GM19463 (cell line): Measurements from ENCODE around the gene IGF1R.

Source experiments
- ATAC-seq: cut with Tn5 transposase; IDR thresholded peaks from one replicate; pipeline ENCODE4 v1.9.1; 2021; ENCODE audit warnings: mild to moderate bottlenecking, moderate library complexity; ENCODE audit not compliant: unreplicated experiment

The IGF1R gene

DNA sequence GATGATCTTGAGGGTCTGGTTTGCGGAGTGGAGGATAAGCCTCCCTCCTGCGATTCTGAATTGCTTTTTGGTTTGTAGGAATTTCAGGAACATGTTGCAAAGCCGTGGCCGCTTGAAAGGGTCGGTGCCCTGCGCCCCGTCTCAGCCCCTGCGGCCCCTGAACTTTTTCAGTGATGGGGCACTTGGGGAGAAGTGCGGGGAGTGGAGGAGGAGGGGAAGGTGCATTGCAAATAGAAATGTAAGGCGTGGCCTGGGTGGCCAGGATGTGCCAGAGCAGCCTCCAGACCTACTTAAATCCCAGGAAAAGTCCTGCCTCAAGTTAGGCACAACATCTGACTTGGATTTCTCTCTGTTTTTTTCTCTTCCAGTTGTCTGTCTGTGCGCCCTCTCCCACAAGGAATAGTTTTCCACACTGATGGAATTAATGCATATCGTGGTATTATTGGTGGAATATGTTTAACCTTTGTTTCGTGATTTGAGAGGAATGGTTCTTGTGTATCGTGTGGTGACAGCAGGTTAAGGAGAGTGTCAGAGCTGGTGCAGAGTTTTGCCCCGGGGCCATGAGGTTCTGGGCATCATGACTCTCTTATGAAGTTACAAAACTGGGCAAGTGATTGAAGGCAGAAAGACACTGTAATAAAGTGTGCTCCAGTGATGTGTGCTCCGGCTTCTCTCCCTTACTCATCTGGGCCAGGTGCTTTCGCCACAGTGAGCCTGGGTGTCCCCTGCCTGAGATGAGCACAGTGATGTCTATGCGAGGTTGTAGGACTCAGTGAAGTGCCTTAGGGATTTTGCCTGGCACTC, 205.5 kb downstream of the IGF1R start:
- no peak for ATAC-seq

GRCh38 chr15:98854496-98854895, 206.2 kb downstream of the IGF1R start:
- no peak for ATAC-seq

- ATAC-seq, result no peak
Observed at GRCh38 chr15:98855067-98855814, 206.9 kb downstream of the IGF1R start.

GRCh38 chr15:98855815-98856531, 207.6 kb downstream of the IGF1R start:
- no peak for ATAC-seq

DNA sequence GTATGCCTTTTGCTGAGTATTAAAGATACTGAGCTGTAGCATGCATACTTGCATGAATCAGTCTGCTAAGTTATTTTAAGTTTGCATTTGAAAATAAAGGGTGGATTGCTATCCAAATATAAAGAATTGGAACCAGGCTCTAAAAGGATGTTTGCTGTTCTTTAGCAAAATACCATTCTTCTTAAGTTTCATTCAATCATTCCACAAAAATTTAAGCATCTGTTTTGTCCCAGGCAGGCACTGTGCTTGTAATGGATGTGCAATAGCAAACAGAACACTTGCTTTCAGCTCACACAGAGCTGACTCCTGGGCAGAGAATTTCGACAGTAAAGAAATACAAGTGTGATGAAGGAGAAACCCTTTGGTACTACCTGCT, 208.2 kb downstream of the IGF1R start:
- ATAC-seq, result no peak

DNA sequence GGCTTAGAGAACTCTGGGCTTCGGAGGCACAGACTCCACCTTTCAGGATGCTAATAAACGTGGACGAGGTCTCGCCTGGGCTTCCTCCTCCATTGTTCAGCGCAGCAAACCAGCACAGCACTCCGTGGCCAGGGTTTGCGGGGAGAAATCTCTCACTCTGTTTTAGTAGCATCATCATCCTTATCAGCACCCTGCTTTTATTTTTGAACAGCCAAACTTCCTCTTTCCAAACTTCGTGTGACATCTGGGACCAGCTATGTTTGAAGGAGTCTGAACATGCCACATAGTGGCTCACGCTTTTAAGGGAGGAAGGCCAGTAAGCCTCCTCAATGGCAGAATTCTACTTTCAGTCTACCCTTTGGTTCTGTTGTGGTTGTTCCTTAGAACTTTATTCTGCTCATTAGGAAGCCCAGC, 210.3 kb downstream of the IGF1R start:
- no peak for ATAC-seq

GRCh38 chr15:98859149-98859548, 210.8 kb downstream of the IGF1R start:
- no peak for ATAC-seq

GRCh38 chr15:98860281-98861041, 212.1 kb downstream of the IGF1R start:
- ATAC-seq, result no peak

DNA sequence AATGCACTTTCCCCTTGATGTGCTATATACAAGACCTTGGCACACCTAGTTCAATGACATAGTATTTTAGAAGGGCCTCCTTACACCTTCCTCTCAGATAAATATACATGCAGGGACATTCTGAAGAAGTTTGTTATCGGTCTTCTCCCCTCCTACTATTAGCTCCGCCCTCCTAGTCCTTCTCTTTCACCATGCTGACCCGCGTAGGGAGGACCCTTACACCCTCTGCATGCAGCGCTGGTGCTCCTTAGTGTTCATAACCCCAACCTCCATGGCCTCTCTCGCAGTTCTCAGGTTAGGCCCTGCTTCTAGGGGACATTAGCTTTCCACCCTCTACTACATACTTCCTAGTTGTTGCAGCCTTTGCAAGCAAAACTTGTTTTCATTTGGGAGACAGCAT, 212.8 kb downstream of the IGF1R start:
- ATAC-seq, result no peak

DNA sequence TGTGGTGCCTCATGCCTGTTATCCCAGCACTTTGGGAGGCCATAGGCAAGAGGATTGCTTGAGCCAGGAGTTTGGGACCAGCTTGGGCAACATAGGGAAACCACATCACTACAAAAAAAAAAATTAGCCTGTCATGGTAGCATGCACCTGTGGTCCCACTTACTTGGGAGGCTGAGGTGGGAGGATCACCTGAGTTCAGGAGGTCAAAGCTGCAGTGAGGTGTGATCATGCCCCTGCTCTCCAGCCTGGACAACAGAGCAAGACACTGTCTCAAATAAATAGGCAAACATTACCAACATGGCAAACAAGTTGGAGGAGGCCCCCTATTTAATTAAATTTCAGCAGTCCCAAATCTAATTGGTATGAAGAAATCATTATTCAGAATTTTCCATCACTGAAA, 215.6 kb downstream of the IGF1R start:
- ATAC-seq, result no peak

DNA sequence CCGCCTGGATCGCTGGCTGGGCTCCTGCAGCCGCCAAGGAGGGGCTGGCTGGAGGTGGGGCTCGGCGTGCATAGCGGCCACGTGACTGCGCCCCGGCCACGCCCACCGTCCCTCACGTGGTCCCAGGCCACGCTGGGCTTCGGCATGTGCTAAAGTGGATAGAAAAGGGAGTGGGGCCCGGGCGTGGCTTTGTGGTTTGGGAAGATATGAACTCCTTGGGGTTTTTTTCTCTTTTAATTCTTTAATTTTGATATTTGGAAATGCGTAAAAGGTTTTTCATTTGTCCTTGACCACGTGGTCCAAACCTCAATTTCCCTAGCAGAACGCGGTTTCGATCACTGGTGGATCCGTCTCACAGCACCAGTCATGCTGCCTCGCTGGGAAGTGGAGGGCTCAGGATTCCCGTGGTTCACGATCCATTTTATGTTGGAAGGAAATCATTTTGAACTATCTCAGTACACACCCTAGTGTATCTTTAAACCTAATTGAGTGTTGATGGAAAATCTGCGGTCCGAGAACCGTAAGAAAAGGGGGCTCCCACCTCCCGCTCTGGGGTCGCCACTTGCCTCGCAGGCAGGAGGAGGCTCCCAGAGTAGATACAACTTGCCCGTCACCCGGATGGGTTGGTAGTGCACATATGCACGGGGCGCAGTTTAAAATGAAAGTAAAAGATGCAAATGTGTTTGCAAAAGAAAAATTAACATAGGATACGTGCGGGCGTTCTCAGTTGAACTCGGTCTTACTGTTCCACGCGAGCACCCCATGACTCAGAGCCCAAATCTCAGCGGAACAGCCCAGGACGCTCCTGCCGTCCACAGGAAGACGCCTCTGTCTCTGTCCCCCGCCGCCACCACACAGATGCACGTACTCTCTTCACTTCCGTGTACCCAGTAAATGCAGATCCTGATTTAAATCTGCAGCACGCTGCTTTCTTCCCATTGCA, 217.3 kb downstream of the IGF1R start:
- ATAC-seq, result peak; percentile 92

- no peak for ATAC-seq
Observed at GRCh38 chr15:98866511-98866910, 218.2 kb downstream of the IGF1R start.

DNA sequence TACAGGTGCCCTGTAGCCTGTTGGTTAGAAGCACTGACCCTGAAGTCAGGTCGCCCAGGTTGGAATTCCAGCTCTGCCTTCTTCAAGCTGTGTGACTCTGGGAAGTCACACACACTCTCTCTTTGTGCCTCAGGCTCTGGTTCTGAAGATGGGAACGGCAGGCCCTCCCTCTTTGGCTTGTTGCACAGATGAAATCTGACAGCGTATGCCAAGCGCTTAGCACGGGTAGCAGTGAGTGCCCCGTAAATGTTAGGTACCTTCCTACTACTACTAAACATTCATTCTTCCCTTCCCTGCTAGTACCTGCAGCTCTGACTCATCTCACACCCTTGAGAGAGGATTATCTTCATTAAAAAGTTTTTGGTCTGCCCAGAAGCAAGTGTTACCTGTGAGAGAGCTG, 220.2 kb downstream of the IGF1R start:
- no peak for ATAC-seq

DNA sequence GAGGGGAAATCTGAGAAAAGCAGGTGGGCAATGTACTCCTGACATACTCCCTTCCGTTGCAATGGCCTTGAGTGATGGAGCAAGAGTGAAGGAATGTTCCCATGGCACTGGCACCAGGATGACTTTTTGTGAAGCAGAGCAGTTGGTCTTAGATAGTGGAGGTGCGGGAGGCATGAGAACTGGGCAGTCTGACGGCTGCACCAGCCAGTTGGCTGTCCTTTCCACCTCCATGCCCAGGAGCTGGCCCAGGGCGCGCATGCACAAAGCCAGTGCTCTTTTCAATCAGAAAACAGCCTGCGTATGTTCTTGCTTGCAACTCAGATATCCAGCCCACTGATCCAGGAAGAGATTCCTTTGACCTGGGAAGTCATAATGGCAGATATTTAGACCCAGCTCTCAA, 222.4 kb downstream of the IGF1R start:
- ATAC-seq, result no peak

DNA sequence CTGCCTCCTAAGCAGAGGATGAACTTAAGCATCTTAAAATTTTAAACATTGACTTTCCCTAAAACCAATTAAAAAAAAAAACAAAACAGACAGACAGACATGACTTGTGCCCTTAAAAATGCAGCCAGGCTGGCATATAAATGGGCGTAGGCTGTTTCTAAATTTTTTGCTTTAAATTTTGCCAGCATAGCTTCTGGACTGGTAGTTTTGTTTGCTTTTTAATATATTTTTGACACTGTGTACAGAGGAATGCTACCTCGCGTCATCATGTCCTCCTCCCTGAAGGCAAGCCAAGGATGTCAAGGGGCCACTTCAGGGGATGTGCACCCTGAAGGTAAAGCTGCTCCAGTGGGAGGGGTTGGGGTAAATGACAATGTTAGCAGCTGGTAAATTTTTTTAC, 224.4 kb downstream of the IGF1R start:
- no peak for ATAC-seq

GRCh38 chr15:98873441-98874218, 225.3 kb downstream of the IGF1R start:
- peak; percentile 69 for ATAC-seq

DNA sequence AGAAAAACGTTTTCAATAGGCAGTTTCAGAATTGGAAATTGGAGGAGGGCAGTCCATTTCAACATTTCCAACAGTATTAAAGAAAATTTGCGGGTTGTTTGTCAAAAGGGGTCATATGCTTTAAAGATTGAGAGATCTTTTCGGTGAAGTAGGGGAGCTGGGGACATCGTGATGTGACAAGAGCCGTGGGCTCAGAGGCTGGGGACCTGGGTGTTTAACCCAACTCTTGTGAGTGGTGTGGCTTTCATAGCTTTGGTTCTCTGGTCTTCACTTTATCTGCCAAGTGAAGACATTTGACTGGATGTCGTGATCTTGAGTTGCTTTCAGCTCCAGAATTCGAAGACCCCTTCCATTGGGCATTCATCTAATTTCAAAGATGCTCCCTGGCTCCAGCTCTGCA, 226.0 kb downstream of the IGF1R start:
- no peak for ATAC-seq

DNA sequence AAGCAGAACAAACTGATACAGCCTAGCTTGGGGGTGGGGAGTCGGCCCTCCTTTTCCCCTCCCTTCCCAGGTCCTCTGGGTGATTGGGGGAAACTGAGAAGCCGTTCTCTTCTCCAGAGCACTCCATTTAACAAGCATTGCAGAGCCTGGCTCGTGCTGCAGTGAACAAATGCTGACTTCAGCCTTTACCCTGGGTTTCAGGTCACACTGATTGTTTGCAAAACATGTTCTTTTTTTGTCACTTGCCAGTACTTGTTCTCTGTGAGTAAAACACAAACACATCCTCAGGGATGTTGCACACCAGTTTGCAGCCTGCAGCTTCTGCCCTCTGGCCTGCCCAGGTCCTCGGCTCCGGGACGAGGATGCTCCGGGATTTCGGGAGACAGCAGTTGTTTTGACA, 226.4 kb downstream of the IGF1R start:
- no peak for ATAC-seq

DNA sequence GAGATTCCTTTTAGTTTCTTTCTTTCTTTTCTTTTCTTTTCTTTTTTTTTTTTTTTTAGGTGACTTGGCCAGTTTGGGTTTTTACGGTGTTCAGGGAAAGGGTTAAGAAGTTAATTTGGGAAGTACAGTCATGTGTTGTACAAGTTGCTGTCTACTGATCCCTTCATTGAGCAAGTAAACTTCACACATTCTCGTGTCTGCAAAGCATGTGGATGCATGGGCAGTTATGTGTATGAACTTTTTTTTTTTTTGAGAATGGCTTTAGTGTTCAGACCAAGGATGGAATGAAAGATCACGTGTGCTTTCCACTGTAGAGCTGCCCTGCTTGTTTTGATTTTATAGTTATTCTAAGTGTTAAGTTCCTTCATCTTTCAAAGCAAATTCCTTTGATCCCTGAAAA, 227.0 kb downstream of the IGF1R start:
- no peak for ATAC-seq
